Mammary epithelial cell (primary cell): ENCODE results near the gene VTA1.
"Not testable (repeated sequence)": the region's sequence is repeated elsewhere in the genome, so short reads cannot be mapped to it uniquely, and the experiment has no call there.

Experiments used
- EZH2 ChIP-seq: IDR thresholded peaks from 2 replicates; pipeline ENCODE4 v1.6.1; 2012; ENCODE audit warnings: low read length, inconsistent platforms, borderline replicate concordance
- TF ChIP-seq, protein P1 (sequence below), 2 donors: IDR thresholded peaks in 1 of 2; conservative IDR thresholded peaks in 1 of 2; 2 replicates each; pipeline ENCODE4 v1.5.1; 2011 to 2012; ENCODE audit warnings: inconsistent platforms in 2 of 2, low read length in 2 of 2, mild to moderate bottlenecking in 2 of 2, control low read depth in 1 of 2, low read depth in 1 of 2; ENCODE audit not compliant: insufficient read depth in 1 of 2; ENCODE audit errors: extremely low read depth in 1 of 2

DNA sequence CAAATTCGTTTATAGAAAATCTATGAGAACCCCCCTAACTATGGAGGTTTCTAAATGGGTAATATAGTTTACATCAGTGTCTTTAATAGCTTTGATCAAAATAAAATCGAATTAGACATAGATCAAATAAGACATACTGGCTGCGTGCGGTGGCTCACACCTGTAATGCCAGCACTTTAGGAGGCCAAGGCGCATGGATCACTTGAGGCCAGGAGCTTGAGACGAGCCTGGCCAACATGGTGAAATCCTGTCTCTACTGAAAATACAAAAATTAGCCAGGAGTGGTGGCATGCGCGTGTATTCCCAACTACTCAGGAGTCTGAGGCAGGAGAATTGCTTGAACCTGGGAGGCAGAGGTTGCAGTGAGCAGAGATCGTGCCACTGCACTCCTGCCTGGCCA lies 36.2 kb upstream of the VTA1 start:
- TF ChIP-seq, protein P1, sequence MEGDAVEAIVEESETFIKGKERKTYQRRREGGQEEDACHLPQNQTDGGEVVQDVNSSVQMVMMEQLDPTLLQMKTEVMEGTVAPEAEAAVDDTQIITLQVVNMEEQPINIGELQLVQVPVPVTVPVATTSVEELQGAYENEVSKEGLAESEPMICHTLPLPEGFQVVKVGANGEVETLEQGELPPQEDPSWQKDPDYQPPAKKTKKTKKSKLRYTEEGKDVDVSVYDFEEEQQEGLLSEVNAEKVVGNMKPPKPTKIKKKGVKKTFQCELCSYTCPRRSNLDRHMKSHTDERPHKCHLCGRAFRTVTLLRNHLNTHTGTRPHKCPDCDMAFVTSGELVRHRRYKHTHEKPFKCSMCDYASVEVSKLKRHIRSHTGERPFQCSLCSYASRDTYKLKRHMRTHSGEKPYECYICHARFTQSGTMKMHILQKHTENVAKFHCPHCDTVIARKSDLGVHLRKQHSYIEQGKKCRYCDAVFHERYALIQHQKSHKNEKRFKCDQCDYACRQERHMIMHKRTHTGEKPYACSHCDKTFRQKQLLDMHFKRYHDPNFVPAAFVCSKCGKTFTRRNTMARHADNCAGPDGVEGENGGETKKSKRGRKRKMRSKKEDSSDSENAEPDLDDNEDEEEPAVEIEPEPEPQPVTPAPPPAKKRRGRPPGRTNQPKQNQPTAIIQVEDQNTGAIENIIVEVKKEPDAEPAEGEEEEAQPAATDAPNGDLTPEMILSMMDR (conservative IDR thresholded peaks at IDR 0.05 in 1 of 2, IDR thresholded peaks at IDR 0.05 in 1 of 2; ENCODE audit: extremely low read depth in 1 of 2, insufficient read depth in 1 of 2, low read depth in 1 of 2, low read length in 2 of 2), result not testable (repeated sequence)
- not testable (repeated sequence) for TF ChIP-seq EZH2
